Upper lobe of left lung (tissue), 6 donors: ENCODE data around the gene SHC1. TPM values are rescaled to one million over a fixed set of nuclear protein-coding genes. Genes with fewer than 3 reads are reported as not detected.

ENCODE experiments used
- ATAC-seq, 2 donors: fragments of 200-7000 bp; cut with Tn5 transposase; one replicate each; pipeline ENCODE4 v1.9.1; 2022; ENCODE audit warnings: mild to moderate bottlenecking in 2 of 2, moderate library complexity in 2 of 2; ENCODE audit not compliant: low FRiP score in 2 of 2
- DNase-seq, 2 donors: peaks; one replicate each; pipeline ENCODE4 v3.0.0-alpha.2; 2019 to 2020
- H3K27ac ChIP-seq, 4 donors: fragments of 200-600 bp; sonication (generic); one replicate each; pipeline ENCODE4 v1.5.1; 2016 to 2019
- H3K27me3 ChIP-seq, 4 donors: fragments of 200-600 bp; sonication (generic); one replicate each; pipeline ENCODE4 v1.5.1; 2017 to 2019
- H3K36me3 ChIP-seq, 4 donors: fragments of 200-600 bp; sonication (generic); one replicate each; pipeline ENCODE4 v1.5.1; 2016 to 2019
- H3K4me1 ChIP-seq, 4 donors: fragments of 200-600 bp; sonication (generic); one replicate each; pipeline ENCODE4 v1.5.1; 2018 to 2019
- H3K4me3 ChIP-seq, 4 donors: fragments of 200-600 bp; sonication (generic); one replicate each; pipeline ENCODE4 v1.5.1; 2017 to 2019; ENCODE audit warnings: mild to moderate bottlenecking in 2 of 4, moderate library complexity in 1 of 4
- H3K9me3 ChIP-seq, 4 donors: fragments of 200-600 bp; sonication (generic); one replicate each; pipeline ENCODE4 v1.5.1; 2018 to 2019
- CTCF ChIP-seq, 6 experiments: fragments of 450-650 bp in 4 of 6; fragments of 200-600 bp in 2 of 6; sonication (generic) in 2 of 6; IDR thresholded peaks; one replicate each; pipeline ENCODE4 v1.5.1; 2016 to 2019; ENCODE audit warnings: antibody characterized with exemption in 6 of 6
- EP300 ChIP-seq, 4 donors: sonication (generic); formaldehyde crosslinking; IDR thresholded peaks; one replicate each; pipeline ENCODE4 v1.5.1; 2017; ENCODE audit warnings: antibody characterized with exemption in 4 of 4, control low read depth in 2 of 4
- POLR2A ChIP-seq, 4 donors: fragments of 450-650 bp; IDR thresholded peaks; one replicate each; pipeline ENCODE4 v1.5.1; 2016 to 2017; ENCODE audit warnings: antibody characterized with exemption in 4 of 4, mild to moderate bottlenecking in 2 of 4
- POLR2AphosphoS5 ChIP-seq, 2 donors: sonication (generic); formaldehyde crosslinking; IDR thresholded peaks; one replicate each; pipeline ENCODE4 v1.5.1; 2017; ENCODE audit warnings: antibody characterized with exemption in 2 of 2
- WGBS, 2 donors: methylation state at CpG; one replicate each; pipeline ENCODE4 v1.1.5; 2017 to 2018; 5-methylcytosine and 5-hydroxymethylcytosine counted together
- total RNA-seq, 6 donors: library from RNA; depleted of rRNA in 4 of 6; stranded (reverse); fragments of >200 nt in 4 of 6; gene quantifications; one replicate each; pipeline versions ENCODE4 v1.1.0 to v1.2.1, GENCODE V29; 2016 to 2021
- donor health status: DM: no; HTN: no; CAD: no; lungs with moderate emphysema.
- donor health status: DM: no; HTN: yes; CAD: no; lungs with severe emphysema.

Gene SHC1
- total RNA-seq, 6 donors from 2014 or later, result 55.5 to 130 (median 69.1) TPM

GRCh38 chr1:154960446-154961136, 10.0 kb downstream of the SHC1 start:
- no peaks in the 10 kb centered on the region for H3K9me3 ChIP-seq
- H3K4me3 ChIP-seq, result peak overlapping the region in 3 of 4 donors; percentile 68 to 90 (median 73)
- H3K4me1 ChIP-seq, result peaks cover 27 to 51% (median 37%) of the 10 kb centered on the region in 4 donors
- 30 to 32% methylated on average over 10 of the region's 10 CpGs for WGBS, 2 donors
- H3K27me3 ChIP-seq, result no peaks in the 10 kb centered on the region
- TF ChIP-seq POLR2A (IDR thresholded peaks at IDR 0.05) (no peak), EP300 (IDR thresholded peaks at IDR 0.05) (no peak), CTCF (IDR thresholded peaks at IDR 0.05) (no peak), POLR2AphosphoS5 (IDR thresholded peaks at IDR 0.05) (no peak)
- DNase-seq (no peak), ATAC-seq (no peak)
- H3K27ac ChIP-seq, result peak overlapping the region; percentile 97 to 98 (median 98)
- peaks cover 11 to 45% (median 41%) of the 10 kb centered on the region in 4 donors for H3K36me3 ChIP-seq

GRCh38 chr1:154959426-154959780, 11.1 kb downstream of the SHC1 start:
- ATAC-seq, result no peak
- Histone ChIP-seq H3K27ac (peak overlapping the region in 1 of 4 donors; percentile 2), H3K4me3 (no peak overlapping the region), H3K36me3 (peaks cover 6 to 33% (median 30%) of the 10 kb centered on the region in 4 donors), H3K9me3 (no peaks in the 10 kb centered on the region), H3K27me3 (no peaks in the 10 kb centered on the region), H3K4me1 (peaks cover 39 to 62% (median 48%) of the 10 kb centered on the region in 4 donors)
- WGBS, 2 donors, result 85 to 96% methylated on average over 7 of the region's 7 CpGs
- TF ChIP-seq POLR2AphosphoS5 (IDR thresholded peaks at IDR 0.05) (no peak), CTCF (IDR thresholded peaks at IDR 0.05) (no peak), EP300 (IDR thresholded peaks at IDR 0.05) (no peak)
- no peak for DNase-seq

- Histone ChIP-seq H3K27me3 (no peaks in the 10 kb centered on the region), H3K9me3 (no peaks in the 10 kb centered on the region), H3K36me3 (peaks cover 2 to 28% (median 24%) of the 10 kb centered on the region in 4 donors), H3K27ac (peak overlapping the region in 1 of 4 donors; percentile 2), H3K4me1 (peaks cover 44 to 68% (median 54%) of the 10 kb centered on the region in 4 donors), H3K4me3 (no peak overlapping the region)
- TF ChIP-seq EP300 (IDR thresholded peaks at IDR 0.05) (no peak), POLR2A (IDR thresholded peaks at IDR 0.05) (no peak), POLR2AphosphoS5 (IDR thresholded peaks at IDR 0.05) (no peak), CTCF (IDR thresholded peaks at IDR 0.05) (no peak)
- no peak for DNase-seq
- WGBS, 2 donors, result 92% methylated on average over 10 to 14 of the region's 16 CpGs
- no peak for ATAC-seq
Observed at GRCh38 chr1:154958681-154959425, 11.7 kb downstream of the SHC1 start.

GRCh38 chr1:154958036-154958435, 12.5 kb downstream of the SHC1 start:
- DNase-seq (no peak), ATAC-seq (no peak)
- H3K9me3 ChIP-seq, result no peaks in the 10 kb centered on the region
- peaks cover 0 to 19% (median 16%) of the 10 kb centered on the region in 4 donors for H3K36me3 ChIP-seq
- WGBS, 2 donors, result 80 to 91% methylated on average over 2 of the region's 2 CpGs
- H3K4me1 ChIP-seq, result peaks cover 49 to 72% (median 61%) of the 10 kb centered on the region in 4 donors
- no peaks in the 10 kb centered on the region for H3K27me3 ChIP-seq
- peak overlapping the region in 1 of 4 donors; percentile 4 for H3K27ac ChIP-seq
- TF ChIP-seq CTCF (IDR thresholded peaks at IDR 0.05) (no peak), POLR2AphosphoS5 (IDR thresholded peaks at IDR 0.05) (no peak), EP300 (IDR thresholded peaks at IDR 0.05) (no peak), POLR2A (IDR thresholded peaks at IDR 0.05) (no peak)
- no peak overlapping the region for H3K4me3 ChIP-seq
